Liver (tissue), 9 donors: Measurements from ENCODE around the gene NEMF. TPM values are rescaled to one million over a fixed set of nuclear protein-coding genes. Genes with fewer than 3 reads are reported as not detected.
A peak's percentile ranks its signal among the peaks of the same experiment; 100 is the strongest.

Experiments used
- DNase-seq: peaks from one replicate; pipeline ENCODE4 v3.0.0-alpha.2; 2017; ENCODE audit warnings: low spot score
- H3K27ac ChIP-seq, 2 donors: one replicate each; pipeline ENCODE4 v1.7.0; 2013; ENCODE audit warnings: inconsistent platforms in 2 of 2, low read length in 2 of 2, control low read depth in 1 of 2, low read depth in 1 of 2, mild to moderate bottlenecking in 1 of 2
- H3K27me3 ChIP-seq, 4 donors: one replicate each; pipeline versions ENCODE4 v1.6.1 to v1.7.0; 2013; ENCODE audit warnings: low read length in 3 of 4, inconsistent platforms in 1 of 4, mild to moderate bottlenecking in 1 of 4, moderate library complexity in 1 of 4; ENCODE audit not compliant: control insufficient read depth in 4 of 4, insufficient read depth in 4 of 4
- H3K36me3 ChIP-seq, 4 donors: one replicate each; pipeline versions ENCODE4 v1.6.1 to v1.7.0; 2013; ENCODE audit warnings: low read length in 3 of 4, mild to moderate bottlenecking in 3 of 4, low read depth in 1 of 4, moderate library complexity in 1 of 4; ENCODE audit not compliant: control insufficient read depth in 4 of 4, insufficient read depth in 3 of 4
- H3K4me1 ChIP-seq, 4 donors: one replicate each; pipeline versions ENCODE4 v1.6.1 to v1.7.0; 2013; ENCODE audit warnings: low read length in 3 of 4, mild to moderate bottlenecking in 3 of 4, moderate library complexity in 1 of 4; ENCODE audit not compliant: control insufficient read depth in 4 of 4, insufficient read depth in 4 of 4
- H3K4me3 ChIP-seq, 3 donors: one replicate each; pipeline versions ENCODE4 v1.6.1 to v1.7.0; 2013; ENCODE audit warnings: low read length in 3 of 3, control low read depth in 1 of 3, low read depth in 1 of 3, mild to moderate bottlenecking in 1 of 3
- H3K9ac ChIP-seq, 2 donors: one replicate each; pipeline ENCODE4 v1.7.0; 2013; ENCODE audit warnings: low read length in 2 of 2, mild to moderate bottlenecking in 2 of 2, moderate library complexity in 2 of 2, control low read depth in 1 of 2, low read depth in 1 of 2
- H3K9me3 ChIP-seq, 4 donors: one replicate each; pipeline versions ENCODE4 v1.6.1 to v1.7.0; 2013; ENCODE audit warnings: low read length in 3 of 4; ENCODE audit not compliant: control insufficient read depth in 4 of 4
- ATF3 ChIP-seq: IDR thresholded peaks from 2 replicates; pipeline ENCODE4 v1.6.1; 2016; ENCODE audit warnings: antibody characterized with exemption
- CTCF ChIP-seq: fragments of 150-350 bp; IDR thresholded peaks from 2 replicates; pipeline ENCODE4 v1.5.1; 2017; ENCODE audit warnings: improper control_type of control experiment, low read depth, low read length; ENCODE audit not compliant: missing input control
- EGR1 ChIP-seq, 2 donors: IDR thresholded peaks; 2 replicates each; pipeline ENCODE4 v1.6.1; 2016 to 2018; ENCODE audit warnings: antibody characterized with exemption in 2 of 2, low read depth in 2 of 2
- FOXA1 ChIP-seq: IDR thresholded peaks from 2 replicates; pipeline ENCODE4 v1.6.1; 2016; ENCODE audit warnings: antibody characterized with exemption
- FOXA2 ChIP-seq: IDR thresholded peaks from 2 replicates; pipeline ENCODE4 v1.6.1; 2016; ENCODE audit warnings: antibody characterized with exemption
- GABPA ChIP-seq, 2 donors: IDR thresholded peaks in 1 of 2; conservative IDR thresholded peaks in 1 of 2; 2 replicates each; pipeline ENCODE4 v1.6.1; 2016; ENCODE audit warnings: antibody characterized with exemption in 2 of 2, mild to moderate bottlenecking in 1 of 2, moderate library complexity in 1 of 2
- HNF4A ChIP-seq, 2 donors: conservative IDR thresholded peaks; 2 replicates each; pipeline ENCODE4 v1.6.1; 2016; ENCODE audit warnings: antibody characterized with exemption in 2 of 2, mild to moderate bottlenecking in 2 of 2
- HNF4G ChIP-seq: IDR thresholded peaks from 2 replicates; pipeline ENCODE4 v1.6.1; 2016; ENCODE audit warnings: antibody characterized with exemption
- JUND ChIP-seq, 2 donors: IDR thresholded peaks; 2 replicates each; pipeline ENCODE4 v1.6.1; 2016; ENCODE audit warnings: antibody characterized with exemption in 2 of 2
- NR2F2 ChIP-seq: IDR thresholded peaks from 2 replicates; pipeline ENCODE4 v1.6.1; 2016; ENCODE audit warnings: antibody characterized with exemption
- RAD21 ChIP-seq, 2 donors: IDR thresholded peaks; 2 replicates each; pipeline ENCODE4 v1.6.1; 2016; ENCODE audit warnings: antibody characterized with exemption in 2 of 2, mild to moderate bottlenecking in 2 of 2
- RXRA ChIP-seq, 2 donors: IDR thresholded peaks; 2 replicates each; pipeline ENCODE4 v1.6.1; 2017 to 2018; ENCODE audit warnings: antibody characterized with exemption in 2 of 2, mild to moderate bottlenecking in 1 of 2
- SP1 ChIP-seq: IDR thresholded peaks from 2 replicates; pipeline ENCODE4 v1.6.1; 2018; ENCODE audit warnings: antibody characterized with exemption, mild to moderate bottlenecking
- TAF1 ChIP-seq: conservative IDR thresholded peaks from 2 replicates; pipeline ENCODE4 v1.6.1; 2016; ENCODE audit warnings: antibody characterized with exemption, mild to moderate bottlenecking
- YY1 ChIP-seq: IDR thresholded peaks from 2 replicates; pipeline ENCODE4 v1.6.1; 2016; ENCODE audit warnings: antibody characterized with exemption, mild to moderate bottlenecking
- WGBS: extraction: QIAGEN DNeasy Blood & Tissue Kit; methylation state at CpG from one replicate; pipeline ENCODE4 v1.1.7; 2013; 5-methylcytosine and 5-hydroxymethylcytosine counted together
- polyA plus RNA-seq, 2 donors: library from polyadenylated mRNA; stranded (reverse) in 1 of 2; unstranded in 1 of 2; fragments of 200-250 nt in 1 of 2; fragments of >200 nt in 1 of 2; fragmentation: Nextera tagmentation in 1 of 2; extraction: Ambion mirVana in 1 of 2; gene quantifications; one replicate each; pipeline versions ENCODE4 v1.2.1 to v1.2.3, GENCODE V29; 2013 to 2015
- total RNA-seq, 2 donors: library from RNA; depleted of rRNA; stranded (reverse); fragments of >200 nt; gene quantifications; one replicate each; pipeline ENCODE4 v1.2.3, GENCODE V29; 2014
- TF ChIP-seq, protein P1 (sequence below): IDR thresholded peaks from 2 replicates; pipeline ENCODE4 v1.6.1; 2016; ENCODE audit warnings: antibody characterized with exemption
- TF ChIP-seq, protein P2 (sequence below): IDR thresholded peaks from 2 replicates; pipeline ENCODE4 v1.6.1; 2016; ENCODE audit warnings: antibody characterized with exemption
- TF ChIP-seq, protein P3 (sequence below): IDR thresholded peaks from 2 replicates; pipeline ENCODE4 v1.6.1; 2016; ENCODE audit warnings: antibody characterized with exemption, mild to moderate bottlenecking
- donor health status: healthy.
- donor health status: healthy.
- donor health status: healthy.
- donor health status: healthy.
- donor health status: healthy.

NEMF gene
- total and polyA plus RNA-seq, 4 donors = 7.9 to 37.2 (median 31.1) TPM

DNA sequence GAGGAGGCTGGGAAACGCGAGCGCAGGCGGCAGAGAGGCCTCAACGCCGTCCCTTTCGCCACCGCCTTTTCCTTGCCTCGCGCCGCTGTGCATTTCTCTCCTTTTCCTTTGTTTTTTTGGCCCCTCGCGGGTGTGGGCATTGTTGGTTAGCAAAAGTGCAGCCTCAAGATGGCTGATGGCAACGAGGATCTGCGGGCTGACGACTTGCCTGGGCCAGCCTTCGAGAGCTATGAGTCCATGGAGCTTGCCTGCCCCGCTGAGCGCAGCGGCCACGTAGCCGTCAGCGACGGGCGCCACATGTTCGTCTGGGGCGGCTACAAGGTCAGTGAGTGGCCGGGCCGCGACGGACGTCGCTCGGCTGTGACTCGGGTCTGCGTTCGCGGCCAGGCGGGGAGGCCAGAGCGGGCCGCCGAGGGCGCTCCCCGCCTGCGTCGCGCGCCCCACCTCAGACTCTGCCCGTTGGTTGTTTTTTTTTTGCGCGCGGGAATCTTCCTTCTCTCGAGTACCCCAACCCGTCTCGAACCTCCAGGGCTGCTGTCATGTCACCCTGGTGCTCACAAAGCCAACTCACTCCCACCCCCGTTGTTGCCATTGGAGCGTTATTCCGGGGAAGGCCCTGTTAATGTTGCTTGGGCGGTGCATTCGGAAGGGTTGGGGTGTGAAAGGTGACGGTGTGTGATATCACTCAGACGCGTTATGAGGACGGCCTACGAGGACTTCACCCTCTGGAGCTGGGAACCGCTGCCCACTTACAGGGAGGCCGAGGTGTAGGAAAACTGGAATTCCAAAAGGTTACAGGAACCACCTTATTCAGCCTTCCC, 84.1 kb downstream of the NEMF start (continued):
- no peak for TF ChIP-seq FOXA2
- no peak for TF ChIP-seq ATF3
- peak; percentile 60 for TF ChIP-seq SP1

GRCh38 chr14:49767571-49768300, 84.9 kb downstream of the NEMF start, which contains the start of gene KLHDC2:
Gene KLHDC2, plus strand, starts transcription at chr14:49768153. Its CDS starts 316 bp downstream, at chr14:49768469.
- peaks cover 4 to 36% (median 19%) of the 10 kb centered on the region in 4 donors for H3K4me1 ChIP-seq
- no peaks in the 10 kb centered on the region for H3K9me3 ChIP-seq
- WGBS = under 1% methylated on average over 86 of the region's 86 CpGs
- no peaks in the 10 kb centered on the region for H3K27me3 ChIP-seq
- TF ChIP-seq ATF3 = no peak
- TF ChIP-seq, protein P1, sequence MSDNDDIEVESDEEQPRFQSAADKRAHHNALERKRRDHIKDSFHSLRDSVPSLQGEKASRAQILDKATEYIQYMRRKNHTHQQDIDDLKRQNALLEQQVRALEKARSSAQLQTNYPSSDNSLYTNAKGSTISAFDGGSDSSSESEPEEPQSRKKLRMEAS = no peak
- no peak for TF ChIP-seq RXRA (IDR thresholded peaks at IDR 0.05)
- no peak for TF ChIP-seq RAD21 (IDR thresholded peaks at IDR 0.05)
- no peak for TF ChIP-seq NR2F2
- TF ChIP-seq, protein P2, sequence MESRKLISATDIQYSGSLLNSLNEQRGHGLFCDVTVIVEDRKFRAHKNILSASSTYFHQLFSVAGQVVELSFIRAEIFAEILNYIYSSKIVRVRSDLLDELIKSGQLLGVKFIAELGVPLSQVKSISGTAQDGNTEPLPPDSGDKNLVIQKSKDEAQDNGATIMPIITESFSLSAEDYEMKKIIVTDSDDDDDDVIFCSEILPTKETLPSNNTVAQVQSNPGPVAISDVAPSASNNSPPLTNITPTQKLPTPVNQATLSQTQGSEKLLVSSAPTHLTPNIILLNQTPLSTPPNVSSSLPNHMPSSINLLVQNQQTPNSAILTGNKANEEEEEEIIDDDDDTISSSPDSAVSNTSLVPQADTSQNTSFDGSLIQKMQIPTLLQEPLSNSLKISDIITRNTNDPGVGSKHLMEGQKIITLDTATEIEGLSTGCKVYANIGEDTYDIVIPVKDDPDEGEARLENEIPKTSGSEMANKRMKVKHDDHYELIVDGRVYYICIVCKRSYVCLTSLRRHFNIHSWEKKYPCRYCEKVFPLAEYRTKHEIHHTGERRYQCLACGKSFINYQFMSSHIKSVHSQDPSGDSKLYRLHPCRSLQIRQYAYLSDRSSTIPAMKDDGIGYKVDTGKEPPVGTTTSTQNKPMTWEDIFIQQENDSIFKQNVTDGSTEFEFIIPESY = no peak
- TF ChIP-seq HNF4G = no peak
- TF ChIP-seq CTCF = peak; percentile 17
- peak; percentile 52 for TF ChIP-seq YY1
- TF ChIP-seq EGR1 (IDR thresholded peaks at IDR 0.05; ENCODE audit: low read depth in 2 of 2) = peak in 1 of 2 donors; percentile 14
- TF ChIP-seq SP1 = peak; percentile 33
- TF ChIP-seq GABPA (IDR thresholded peaks at IDR 0.05 in 1 of 2, conservative IDR thresholded peaks at IDR 0.05 in 1 of 2) = peak in 1 of 2 donors; percentile 83
- peak; percentile 22 for TF ChIP-seq TAF1
- TF ChIP-seq JUND (IDR thresholded peaks at IDR 0.05) = no peak
- TF ChIP-seq, protein P3, sequence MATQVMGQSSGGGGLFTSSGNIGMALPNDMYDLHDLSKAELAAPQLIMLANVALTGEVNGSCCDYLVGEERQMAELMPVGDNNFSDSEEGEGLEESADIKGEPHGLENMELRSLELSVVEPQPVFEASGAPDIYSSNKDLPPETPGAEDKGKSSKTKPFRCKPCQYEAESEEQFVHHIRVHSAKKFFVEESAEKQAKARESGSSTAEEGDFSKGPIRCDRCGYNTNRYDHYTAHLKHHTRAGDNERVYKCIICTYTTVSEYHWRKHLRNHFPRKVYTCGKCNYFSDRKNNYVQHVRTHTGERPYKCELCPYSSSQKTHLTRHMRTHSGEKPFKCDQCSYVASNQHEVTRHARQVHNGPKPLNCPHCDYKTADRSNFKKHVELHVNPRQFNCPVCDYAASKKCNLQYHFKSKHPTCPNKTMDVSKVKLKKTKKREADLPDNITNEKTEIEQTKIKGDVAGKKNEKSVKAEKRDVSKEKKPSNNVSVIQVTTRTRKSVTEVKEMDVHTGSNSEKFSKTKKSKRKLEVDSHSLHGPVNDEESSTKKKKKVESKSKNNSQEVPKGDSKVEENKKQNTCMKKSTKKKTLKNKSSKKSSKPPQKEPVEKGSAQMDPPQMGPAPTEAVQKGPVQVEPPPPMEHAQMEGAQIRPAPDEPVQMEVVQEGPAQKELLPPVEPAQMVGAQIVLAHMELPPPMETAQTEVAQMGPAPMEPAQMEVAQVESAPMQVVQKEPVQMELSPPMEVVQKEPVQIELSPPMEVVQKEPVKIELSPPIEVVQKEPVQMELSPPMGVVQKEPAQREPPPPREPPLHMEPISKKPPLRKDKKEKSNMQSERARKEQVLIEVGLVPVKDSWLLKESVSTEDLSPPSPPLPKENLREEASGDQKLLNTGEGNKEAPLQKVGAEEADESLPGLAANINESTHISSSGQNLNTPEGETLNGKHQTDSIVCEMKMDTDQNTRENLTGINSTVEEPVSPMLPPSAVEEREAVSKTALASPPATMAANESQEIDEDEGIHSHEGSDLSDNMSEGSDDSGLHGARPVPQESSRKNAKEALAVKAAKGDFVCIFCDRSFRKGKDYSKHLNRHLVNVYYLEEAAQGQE = no peak
- no peak for TF ChIP-seq FOXA2
- TF ChIP-seq HNF4A (conservative IDR thresholded peaks at IDR 0.05) = peak in 1 of 2 donors; percentile 8
- TF ChIP-seq FOXA1 = no peak
- H3K27ac ChIP-seq = peak within 1 kb of the TSS; percentile 98 to 99
- peak within 1 kb of the TSS; percentile 89 to 95 (median 95) for H3K4me3 ChIP-seq
- no peaks in the 10 kb centered on the region for H3K36me3 ChIP-seq
- DNase-seq = peak; percentile 87
- H3K9ac ChIP-seq = peak within 1 kb of the TSS; percentile 98 to 99
